ENCODE data around the gene GALNT11.
A peak's percentile ranks its signal among the peaks of the same experiment; 100 is the strongest.
"Not testable (repeated sequence)": the region's sequence is repeated elsewhere in the genome, so short reads cannot be mapped to it uniquely, and the experiment has no call there.

Gene GALNT11

GRCh38 chr7:152016947-152017346 is 8.5 kb upstream of the GALNT11 start:
- TF ChIP-seq, protein P1, sequence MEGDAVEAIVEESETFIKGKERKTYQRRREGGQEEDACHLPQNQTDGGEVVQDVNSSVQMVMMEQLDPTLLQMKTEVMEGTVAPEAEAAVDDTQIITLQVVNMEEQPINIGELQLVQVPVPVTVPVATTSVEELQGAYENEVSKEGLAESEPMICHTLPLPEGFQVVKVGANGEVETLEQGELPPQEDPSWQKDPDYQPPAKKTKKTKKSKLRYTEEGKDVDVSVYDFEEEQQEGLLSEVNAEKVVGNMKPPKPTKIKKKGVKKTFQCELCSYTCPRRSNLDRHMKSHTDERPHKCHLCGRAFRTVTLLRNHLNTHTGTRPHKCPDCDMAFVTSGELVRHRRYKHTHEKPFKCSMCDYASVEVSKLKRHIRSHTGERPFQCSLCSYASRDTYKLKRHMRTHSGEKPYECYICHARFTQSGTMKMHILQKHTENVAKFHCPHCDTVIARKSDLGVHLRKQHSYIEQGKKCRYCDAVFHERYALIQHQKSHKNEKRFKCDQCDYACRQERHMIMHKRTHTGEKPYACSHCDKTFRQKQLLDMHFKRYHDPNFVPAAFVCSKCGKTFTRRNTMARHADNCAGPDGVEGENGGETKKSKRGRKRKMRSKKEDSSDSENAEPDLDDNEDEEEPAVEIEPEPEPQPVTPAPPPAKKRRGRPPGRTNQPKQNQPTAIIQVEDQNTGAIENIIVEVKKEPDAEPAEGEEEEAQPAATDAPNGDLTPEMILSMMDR (IDR thresholded peaks at IDR 0.05; ENCODE audit: low read depth, low read length, missing control alignments), result no peak
- in situ Hi-C loops (cut with HindIII; ENCODE audit: low pct_ligation_motif_present, low sequenced_read_pairs), result no loop called here
- DNase-seq, result no peak
- no peak overlapping the region for H3K4me3 ChIP-seq (ENCODE audit: low read depth, low read length)
- no peaks in the 10 kb centered on the region for H3K27me3 ChIP-seq (replicated peaks)
- no peaks in the 10 kb centered on the region for H3K36me3 ChIP-seq (replicated peaks)
- H3K27ac ChIP-seq, result no peak overlapping the region

DNA sequence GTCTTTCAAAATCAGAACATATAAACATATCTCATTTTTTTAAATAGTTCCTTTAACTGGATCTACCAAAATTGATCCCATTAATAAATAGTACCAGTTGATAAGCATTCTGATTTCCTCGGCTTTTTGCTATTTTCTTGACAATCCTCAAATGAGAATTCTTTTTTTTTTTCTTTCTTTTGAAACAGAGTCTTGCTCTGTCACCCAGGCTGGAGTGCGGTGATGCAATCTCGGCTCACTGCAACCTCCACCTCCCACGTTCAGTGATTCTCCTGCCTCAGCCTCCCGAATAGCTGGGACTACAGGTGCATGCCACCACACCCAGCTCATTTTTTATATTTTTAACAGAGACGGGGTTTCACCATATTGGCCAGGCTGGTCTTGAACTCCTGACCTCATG is 7.8 kb upstream of the GALNT11 start:
- DNase-seq; H3K36me3 ChIP-seq (replicated peaks); H3K4me3 ChIP-seq (ENCODE audit: low read depth, low read length); H3K27me3 ChIP-seq (replicated peaks); H3K27ac ChIP-seq; in situ Hi-C loops (cut with HindIII; ENCODE audit: low pct_ligation_motif_present, low sequenced_read_pairs): not testable (repeated sequence)

- H3K27ac ChIP-seq; DNase-seq; H3K4me3 ChIP-seq (ENCODE audit: low read depth, low read length); H3K36me3 ChIP-seq (replicated peaks); H3K27me3 ChIP-seq (replicated peaks); in situ Hi-C loops (cut with HindIII; ENCODE audit: low pct_ligation_motif_present, low sequenced_read_pairs): not testable (repeated sequence)
Observed at GRCh38 chr7:152021740-152022139, 3.7 kb upstream of the GALNT11 start.

DNA sequence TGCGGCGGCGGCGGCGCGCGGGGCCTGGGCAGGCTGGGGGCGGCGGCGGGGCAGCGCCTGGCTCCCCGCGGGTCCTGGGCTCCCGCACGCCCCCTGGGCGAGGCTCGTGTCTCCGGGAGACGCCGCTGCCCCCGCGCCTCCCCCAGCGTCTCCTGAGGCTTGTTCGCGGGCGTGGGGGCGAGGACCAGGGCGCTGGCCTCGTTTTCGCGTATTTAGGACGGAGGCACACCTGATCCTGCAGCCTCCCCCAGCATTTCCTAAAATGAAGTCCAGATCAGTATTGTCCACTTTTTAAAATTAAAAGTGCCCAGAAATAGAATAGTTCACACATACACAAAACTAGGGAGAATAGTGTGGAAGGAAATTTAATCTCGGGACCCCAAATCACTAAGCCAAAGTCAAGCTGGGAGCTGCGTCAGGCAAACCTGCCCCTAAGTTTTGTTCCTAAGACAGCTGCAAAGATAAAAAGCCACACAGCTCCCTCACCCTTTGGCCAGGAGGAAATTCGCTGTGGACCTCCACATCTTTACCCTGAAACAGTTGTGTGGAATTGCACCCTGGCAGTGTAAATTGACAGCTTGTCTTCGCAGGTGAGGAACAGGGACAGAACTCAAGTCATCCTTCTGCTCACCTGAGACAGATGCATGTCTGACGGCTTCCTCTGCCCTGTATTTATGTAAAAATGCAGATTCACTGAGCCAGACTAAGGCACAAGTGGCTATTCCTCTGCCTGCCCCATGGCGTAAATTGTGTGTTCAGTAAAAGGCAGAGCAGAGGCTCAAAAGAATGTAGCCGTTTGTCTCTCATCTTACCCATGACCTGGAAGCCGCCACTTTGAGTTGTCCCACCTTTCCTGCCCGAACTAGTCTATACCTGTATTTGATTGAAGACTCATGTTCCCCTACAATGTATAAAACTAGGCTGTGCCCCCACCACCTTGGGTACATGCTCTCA is 740 bp downstream of the GALNT11 start:
- in situ Hi-C loops (cut with HindIII; ENCODE audit: low pct_ligation_motif_present, low sequenced_read_pairs), result no loop called here
- peak overlapping the region; percentile 87 for H3K4me3 ChIP-seq (ENCODE audit: low read depth, low read length)
- no peak for DNase-seq

DNA sequence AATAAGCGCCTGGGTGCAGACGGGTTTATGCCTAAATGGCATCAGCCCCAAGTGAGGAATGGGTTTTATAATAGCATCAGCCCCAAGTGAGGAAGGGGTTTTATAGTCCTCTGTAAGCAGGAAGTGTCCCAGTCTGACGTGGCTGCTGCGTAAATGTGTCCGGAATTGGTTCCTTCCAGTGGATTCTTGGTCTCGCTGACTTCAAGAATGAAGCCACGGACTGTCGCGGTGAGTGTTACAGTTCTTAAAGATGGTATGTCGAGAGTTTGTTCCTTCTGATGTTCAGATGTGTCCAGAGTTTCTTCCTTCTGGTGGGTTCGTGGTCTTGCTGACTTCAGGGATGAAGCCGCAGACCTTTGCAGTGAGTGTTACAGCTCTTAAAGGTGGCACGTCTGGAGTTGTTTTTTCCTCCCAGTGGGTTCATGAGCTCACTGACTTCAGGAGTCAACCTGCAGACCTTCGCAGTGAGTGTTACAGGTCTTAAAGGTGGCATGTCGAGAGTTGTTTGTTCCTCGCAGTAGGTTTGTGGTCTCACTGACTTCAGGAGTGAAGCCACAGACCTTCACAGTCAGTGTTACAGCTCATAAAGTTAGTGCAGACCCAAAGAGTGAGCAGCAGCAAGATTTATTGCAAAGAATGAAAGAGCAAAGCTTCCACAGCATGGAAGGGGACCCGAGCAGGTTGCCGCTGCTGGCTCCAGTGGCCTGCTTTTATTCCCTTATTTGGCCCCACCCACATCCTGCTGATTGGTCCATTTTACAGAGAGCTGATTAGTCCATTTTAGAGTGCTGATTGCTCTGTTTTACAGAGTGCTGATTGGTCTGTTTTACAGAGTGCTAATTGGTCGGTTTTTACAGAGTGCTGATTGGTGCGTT is 2.3 kb downstream of the GALNT11 start:
- H3K27ac ChIP-seq; H3K27me3 ChIP-seq (replicated peaks); in situ Hi-C loops (cut with HindIII; ENCODE audit: low pct_ligation_motif_present, low sequenced_read_pairs); DNase-seq; H3K4me3 ChIP-seq (ENCODE audit: low read depth, low read length); H3K36me3 ChIP-seq (replicated peaks): not testable (repeated sequence)

More for the DNA sequence above, 740 bp downstream of the GALNT11 start:
- peaks cover 5% of the 10 kb centered on the region for H3K36me3 ChIP-seq (replicated peaks)
- TF ChIP-seq, protein P1 (IDR thresholded peaks at IDR 0.05; ENCODE audit: low read depth, low read length, missing control alignments), result no peak
- H3K27ac ChIP-seq, result peak overlapping the region; percentile 80
- no peaks in the 10 kb centered on the region for H3K27me3 ChIP-seq (replicated peaks)

GRCh38 chr7:152030059-152030458 is 4.6 kb downstream of the GALNT11 start:
- H3K27ac ChIP-seq; in situ Hi-C loops (cut with HindIII; ENCODE audit: low pct_ligation_motif_present, low sequenced_read_pairs); H3K27me3 ChIP-seq (replicated peaks); H3K36me3 ChIP-seq (replicated peaks); H3K4me3 ChIP-seq (ENCODE audit: low read depth, low read length): not testable (repeated sequence)
- DNase-seq, result peak; percentile 65
- TF ChIP-seq, protein P1 (IDR thresholded peaks at IDR 0.05; ENCODE audit: low read depth, low read length, missing control alignments), result peak; percentile 64

DNA sequence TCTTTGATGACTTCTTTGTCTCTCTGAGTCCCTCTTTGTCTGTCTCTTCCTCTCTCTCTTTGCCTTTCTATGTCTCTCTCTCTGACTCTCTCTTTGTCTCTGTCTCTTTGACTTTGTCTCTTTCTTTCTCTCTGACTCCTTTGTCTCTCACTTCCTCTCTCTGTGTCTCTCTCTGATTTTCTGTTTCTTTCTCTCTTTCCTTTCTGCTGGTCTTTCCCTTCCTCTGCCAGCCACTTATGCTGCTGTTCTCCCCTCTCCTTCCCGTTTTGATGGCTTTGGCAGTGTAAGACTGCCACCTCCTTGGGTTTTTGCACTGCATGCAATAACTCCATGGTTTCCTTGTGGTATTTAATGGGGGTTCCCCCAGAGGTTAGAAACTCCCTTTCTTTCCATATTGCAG is 5.2 kb downstream of the GALNT11 start:
- DNase-seq; H3K27me3 ChIP-seq (replicated peaks); in situ Hi-C loops (cut with HindIII; ENCODE audit: low pct_ligation_motif_present, low sequenced_read_pairs); H3K36me3 ChIP-seq (replicated peaks); H3K4me3 ChIP-seq (ENCODE audit: low read depth, low read length); H3K27ac ChIP-seq: not testable (repeated sequence)
